Measurements from ENCODE around the gene KRT5. TPM values are rescaled to one million over a fixed set of nuclear protein-coding genes. Genes with fewer than 3 reads are reported as not detected.

KRT5 gene
- polyA plus RNA-seq, 1 of the 3 experiments (the other 2 are of a cell fraction), result not detected

- TF ChIP-seq NFIC (IDR thresholded peaks at IDR 0.05; ENCODE audit: borderline replicate concordance), result no peak
- TF ChIP-seq CHD2 (IDR thresholded peaks at IDR 0.05; ENCODE audit: low read length, partially characterized antibody), result no peak
- no peak for TF ChIP-seq MEF2A (IDR thresholded peaks at IDR 0.05; ENCODE audit: borderline replicate concordance, low read depth)
These were observed 40.1 kb downstream of the KRT5 start (continued) for GRCh38 chr12:52480073-52480472.

GRCh38 chr12:52477651-52478050 is 42.5 kb downstream of the KRT5 start:
- no peaks in the 10 kb centered on the region for H3K9me3 ChIP-seq
- H3K9me2 ChIP-seq, result no peaks in the 10 kb centered on the region
- TF ChIP-seq REST (IDR thresholded peaks at IDR 0.05; ENCODE audit: low read depth, low read length) (no peak), NFIC (IDR thresholded peaks at IDR 0.05; ENCODE audit: borderline replicate concordance) (no peak), FOXJ3 (CRISPR knock-in tag; IDR thresholded peaks at IDR 0.05) (no peak), SMC3 (IDR thresholded peaks at IDR 0.05; ENCODE audit: low read depth, low read length) (no peak), MAX (IDR thresholded peaks at IDR 0.05; ENCODE audit: low read depth) (no peak), ZBTB33 (IDR thresholded peaks at IDR 0.05; ENCODE audit: borderline replicate concordance, low read depth) (no peak), EZH2phosphoT487 (IDR thresholded peaks at IDR 0.05; ENCODE audit: borderline replicate concordance, low read depth) (no peak), MXI1 (IDR thresholded peaks at IDR 0.05; ENCODE audit: low read depth, low read length) (no peak), EP300 (IDR thresholded peaks at IDR 0.05; ENCODE audit: borderline replicate concordance in 1 of 2, low read depth in 1 of 2, low read length in 1 of 2) (no peak), CHD2 (IDR thresholded peaks at IDR 0.05; ENCODE audit: low read length, partially characterized antibody) (no peak), RAD21 (IDR thresholded peaks at IDR 0.05; ENCODE audit: low read length) (no peak), IRF3 (IDR thresholded peaks at IDR 0.05; ENCODE audit: low read depth, low read length) (no peak), TAF1 (IDR thresholded peaks at IDR 0.05; ENCODE audit: borderline replicate concordance, low read depth, low read length) (no peak), RFX5 (IDR thresholded peaks at IDR 0.05; ENCODE audit: low read length) (no peak), GATA2 (CRISPR knock-in tag; IDR thresholded peaks at IDR 0.05) (no peak), MEF2A (IDR thresholded peaks at IDR 0.05; ENCODE audit: borderline replicate concordance, low read depth) (no peak), ELF1 (IDR thresholded peaks at IDR 0.05) (no peak)
- H3F3A ChIP-seq (replicated peaks; ENCODE audit: insufficient read depth), result no peaks in the 10 kb centered on the region
- H2AFZ ChIP-seq (ENCODE audit: low read depth), result no peak overlapping the region
- H3K27ac ChIP-seq (ENCODE audit: low read depth in 2 of 2, low read length in 1 of 2), result no peak overlapping the region
- no peaks in the 10 kb centered on the region for H3K79me2 ChIP-seq (ENCODE audit: insufficient read depth)
- no peaks in the 10 kb centered on the region for H3K36me3 ChIP-seq (replicated peaks in 1 of 2; ENCODE audit: control insufficient read depth in 1 of 2, insufficient read depth in 2 of 2, low read length in 1 of 2)
- no peak overlapping the region for H3K9ac ChIP-seq
- no peak for DNase-seq
- H4K20me1 ChIP-seq (ENCODE audit: insufficient read depth), result no peaks in the 10 kb centered on the region
- ChIA-PET CTCF (interaction anchor here (1.0 to 1.2 kb wide), 2 partner anchors 22 to 98 kb away, joined by 3 read pairs; no protein-coding TSS in a partner anchor), POLR2A (interaction anchor here (0.6 kb wide), 1 partner anchor 97 kb away, joined by 3 read pairs; no protein-coding TSS in a partner anchor)
- no peaks in the 10 kb centered on the region for H3K4me1 ChIP-seq (ENCODE audit: control insufficient read depth in 1 of 2, insufficient read depth in 2 of 2, low read depth in 1 of 2, low read length in 1 of 2)
- 11% methylated on average over 2 of the region's 2 CpGs for WGBS (ENCODE audit: low lambda C conversion rate)
- H3K4me3 ChIP-seq (ENCODE audit: low read depth in 2 of 2, low read length in 1 of 2), result no peak overlapping the region
- H3K4me2 ChIP-seq, result no peak overlapping the region
- peaks cover 4% of the 10 kb centered on the region; the same call in 1 of the 2 replicates for H3K27me3 ChIP-seq (ENCODE audit: insufficient read depth)

Measured in SK-N-SH (cell line).